Measurements from ENCODE around the gene C7orf57.
A peak's percentile ranks its signal among the peaks of the same experiment; 100 is the strongest.
"Not testable (repeated sequence)": the region's sequence is repeated elsewhere in the genome, so short reads cannot be mapped to it uniquely, and the experiment has no call there.

C7orf57 gene

GRCh38 chr7:48035301-48035966 is at the start of gene C7orf57:
Gene C7orf57 (plus strand): TSS chr7:48035543. CDS start chr7:48036309, 766 bp downstream.
- peaks cover 5% of the 10 kb centered on the region for H3K4me1 Mint-ChIP-seq (ENCODE audit: low read depth)
- peak within 1 kb of the TSS; percentile 38 for H3K27ac Mint-ChIP-seq
- peaks cover 50% of the 10 kb centered on the region for H3K27me3 Mint-ChIP-seq (ENCODE audit: low read depth)
- H3K9me3 Mint-ChIP-seq, result no peaks in the 10 kb centered on the region
- H3K36me3 Mint-ChIP-seq (ENCODE audit: low read depth), result no peaks in the 10 kb centered on the region
- H3K4me3 Mint-ChIP-seq, result peak within 1 kb of the TSS; percentile 82
- DNase-seq (ENCODE audit: low spot score), result peak; percentile 86

- Mint-ChIP-seq H3K36me3 (ENCODE audit: low read depth) (no peaks in the 10 kb centered on the region), H3K27ac (peak overlapping the region; percentile 56), H3K4me3 (no peak overlapping the region), H3K4me1 (ENCODE audit: low read depth) (peaks cover 25% of the 10 kb centered on the region), H3K27me3 (ENCODE audit: low read depth) (no peaks in the 10 kb centered on the region), H3K9me3 (peaks cover 7% of the 10 kb centered on the region)
- no peak for DNase-seq (ENCODE audit: low spot score)
These were observed 46.6 kb upstream of the C7orf57 start for GRCh38 chr7:47988496-47989386.

GRCh38 chr7:47989607-47990400 is 45.5 kb upstream of the C7orf57 start:
- H3K36me3 Mint-ChIP-seq (ENCODE audit: low read depth); H3K27me3 Mint-ChIP-seq (ENCODE audit: low read depth); H3K4me3 Mint-ChIP-seq; DNase-seq (ENCODE audit: low spot score): not testable (repeated sequence)
- peaks cover 25% of the 10 kb centered on the region for H3K4me1 Mint-ChIP-seq (ENCODE audit: low read depth)
- H3K27ac Mint-ChIP-seq, result peak overlapping the region; percentile 60
- peaks cover 10% of the 10 kb centered on the region for H3K9me3 Mint-ChIP-seq

- peaks cover 14% of the 10 kb centered on the region for H3K9me3 Mint-ChIP-seq
- H3K36me3 Mint-ChIP-seq (ENCODE audit: low read depth), result peaks cover 2% of the 10 kb centered on the region
- H3K4me1 Mint-ChIP-seq (ENCODE audit: low read depth), result peaks cover 25% of the 10 kb centered on the region
- DNase-seq (ENCODE audit: low spot score), result no peak
- H3K27me3 Mint-ChIP-seq (ENCODE audit: low read depth), result no peaks in the 10 kb centered on the region
- H3K27ac Mint-ChIP-seq, result peak overlapping the region; percentile 42
- H3K4me3 Mint-ChIP-seq, result peak overlapping the region; percentile 35
These were observed 44.8 kb upstream of the C7orf57 start for GRCh38 chr7:47990592-47990991.

- Mint-ChIP-seq H3K4me1 (ENCODE audit: low read depth) (peaks cover 25% of the 10 kb centered on the region), H3K9me3 (peaks cover 14% of the 10 kb centered on the region), H3K27me3 (ENCODE audit: low read depth) (no peaks in the 10 kb centered on the region), H3K36me3 (ENCODE audit: low read depth) (peaks cover 2% of the 10 kb centered on the region), H3K4me3 (peak overlapping the region; percentile 92), H3K27ac (peak overlapping the region; percentile 94)
- DNase-seq (ENCODE audit: low spot score), result no peak
These were observed 44.1 kb upstream of the C7orf57 start for GRCh38 chr7:47991270-47991669.

GRCh38 chr7:47991741-47992311 is 43.5 kb upstream of the C7orf57 start:
- H3K27ac Mint-ChIP-seq, result peak overlapping the region; percentile 94
- H3K4me3 Mint-ChIP-seq, result peak overlapping the region; percentile 92
- H3K36me3 Mint-ChIP-seq (ENCODE audit: low read depth), result peaks cover 2% of the 10 kb centered on the region
- peaks cover 14% of the 10 kb centered on the region for H3K9me3 Mint-ChIP-seq
- DNase-seq (ENCODE audit: low spot score), result peak; percentile 88
- H3K27me3 Mint-ChIP-seq (ENCODE audit: low read depth), result no peaks in the 10 kb centered on the region
- peaks cover 25% of the 10 kb centered on the region for H3K4me1 Mint-ChIP-seq (ENCODE audit: low read depth)

- H3K9me3 Mint-ChIP-seq, result peaks cover 14% of the 10 kb centered on the region
- peak overlapping the region; percentile 94 for H3K27ac Mint-ChIP-seq
- no peaks in the 10 kb centered on the region for H3K27me3 Mint-ChIP-seq (ENCODE audit: low read depth)
- peak overlapping the region; percentile 92 for H3K4me3 Mint-ChIP-seq
- peaks cover 2% of the 10 kb centered on the region for H3K36me3 Mint-ChIP-seq (ENCODE audit: low read depth)
- no peak for DNase-seq (ENCODE audit: low spot score)
- H3K4me1 Mint-ChIP-seq (ENCODE audit: low read depth), result peaks cover 25% of the 10 kb centered on the region
These were observed 42.9 kb upstream of the C7orf57 start for GRCh38 chr7:47992446-47992845.

GRCh38 chr7:47999413-47999812 is 35.9 kb upstream of the C7orf57 start:
- H3K4me3 Mint-ChIP-seq, result no peak overlapping the region
- peaks cover 27% of the 10 kb centered on the region for H3K27me3 Mint-ChIP-seq (ENCODE audit: low read depth)
- DNase-seq (ENCODE audit: low spot score), result no peak
- peaks cover 2% of the 10 kb centered on the region for H3K36me3 Mint-ChIP-seq (ENCODE audit: low read depth)
- H3K9me3 Mint-ChIP-seq, result peaks cover 7% of the 10 kb centered on the region
- H3K27ac Mint-ChIP-seq, result no peak overlapping the region
- no peaks in the 10 kb centered on the region for H3K4me1 Mint-ChIP-seq (ENCODE audit: low read depth)

- not testable (repeated sequence) for H3K27ac Mint-ChIP-seq
These were observed 35.2 kb upstream of the C7orf57 start for GRCh38 chr7:48000164-48000563.

GRCh38 chr7:48004032-48004431 is 31.3 kb upstream of the C7orf57 start:
- no peaks in the 10 kb centered on the region for H3K4me1 Mint-ChIP-seq (ENCODE audit: low read depth)
- H3K4me3 Mint-ChIP-seq, result no peak overlapping the region
- DNase-seq (ENCODE audit: low spot score), result no peak
- H3K36me3 Mint-ChIP-seq (ENCODE audit: low read depth), result no peaks in the 10 kb centered on the region
- no peak overlapping the region for H3K27ac Mint-ChIP-seq
- peaks cover 31% of the 10 kb centered on the region for H3K27me3 Mint-ChIP-seq (ENCODE audit: low read depth)
- H3K9me3 Mint-ChIP-seq, result no peaks in the 10 kb centered on the region

More at GRCh38 chr7:48000164-48000563, 35.2 kb upstream of the C7orf57 start:
- H3K36me3 Mint-ChIP-seq (ENCODE audit: low read depth); DNase-seq (ENCODE audit: low spot score); H3K4me3 Mint-ChIP-seq; H3K4me1 Mint-ChIP-seq (ENCODE audit: low read depth); H3K9me3 Mint-ChIP-seq: not testable (repeated sequence)
- H3K27me3 Mint-ChIP-seq (ENCODE audit: low read depth), result peaks cover 32% of the 10 kb centered on the region

GRCh38 chr7:48004638-48005037 is 30.7 kb upstream of the C7orf57 start:
- DNase-seq (ENCODE audit: low spot score), result no peak
- Mint-ChIP-seq H3K27ac (no peak overlapping the region), H3K36me3 (ENCODE audit: low read depth) (no peaks in the 10 kb centered on the region), H3K27me3 (ENCODE audit: low read depth) (peaks cover 33% of the 10 kb centered on the region), H3K9me3 (no peaks in the 10 kb centered on the region), H3K4me1 (ENCODE audit: low read depth) (no peaks in the 10 kb centered on the region), H3K4me3 (no peak overlapping the region)

GRCh38 chr7:48006866-48007265 is 28.5 kb upstream of the C7orf57 start:
- Mint-ChIP-seq H3K9me3 (no peaks in the 10 kb centered on the region), H3K27me3 (ENCODE audit: low read depth) (peaks cover 26% of the 10 kb centered on the region)

GRCh38 chr7:48009257-48009656 is 26.1 kb upstream of the C7orf57 start:
- H3K27ac Mint-ChIP-seq, result no peak overlapping the region
- no peaks in the 10 kb centered on the region for H3K9me3 Mint-ChIP-seq
- peaks cover 13% of the 10 kb centered on the region for H3K27me3 Mint-ChIP-seq (ENCODE audit: low read depth)
- H3K4me1 Mint-ChIP-seq (ENCODE audit: low read depth), result no peaks in the 10 kb centered on the region
- no peaks in the 10 kb centered on the region for H3K36me3 Mint-ChIP-seq (ENCODE audit: low read depth)
- no peak overlapping the region for H3K4me3 Mint-ChIP-seq
- DNase-seq (ENCODE audit: low spot score), result no peak

More at GRCh38 chr7:48006866-48007265, 28.5 kb upstream of the C7orf57 start:
- no peak for DNase-seq (ENCODE audit: low spot score)
- no peak overlapping the region for H3K4me3 Mint-ChIP-seq
- H3K4me1 Mint-ChIP-seq (ENCODE audit: low read depth), result no peaks in the 10 kb centered on the region
- no peaks in the 10 kb centered on the region for H3K36me3 Mint-ChIP-seq (ENCODE audit: low read depth)
- no peak overlapping the region for H3K27ac Mint-ChIP-seq
